Astrocyte (in vitro differentiated cells and primary cell): ENCODE data around the gene MAN1C1. TPM values are rescaled to one million over a fixed set of nuclear protein-coding genes. Genes with fewer than 3 reads are reported as not detected.
A peak's percentile ranks its signal among the peaks of the same experiment; 100 is the strongest.

Experiments used
- DNase-seq: peaks from one replicate; pipeline ENCODE4 v3.0.0-alpha.2; 2010; ENCODE audit warnings: low read depth
- FAIRE-seq: peaks from 2 replicates; lab custom pipeline; 2011; peaks lifted over from hg19 to GRCh38; lab: Jason Lieb, UNC
- H2AFZ ChIP-seq: 2 replicates; pipeline ENCODE4 v1.6.0; 2012; ENCODE audit warnings: low read depth, low read length, inconsistent platforms
- H3K27ac ChIP-seq: 2 replicates; pipeline ENCODE4 v1.5.1; 2011; ENCODE audit warnings: low read depth, low read length, inconsistent platforms
- H3K27me3 ChIP-seq: 2 replicates; pipeline ENCODE4 v1.6.0; 2011; ENCODE audit warnings: low read length, inconsistent platforms; ENCODE audit not compliant: insufficient read depth
- H3K36me3 ChIP-seq: 2 replicates; pipeline ENCODE4 v1.5.1; 2011; ENCODE audit warnings: low read length, inconsistent platforms; ENCODE audit not compliant: insufficient read depth
- H3K4me1 ChIP-seq: 2 replicates; pipeline ENCODE4 v1.5.1; 2011; ENCODE audit warnings: low read length, inconsistent platforms; ENCODE audit not compliant: insufficient read depth
- H3K4me2 ChIP-seq: 2 replicates; pipeline ENCODE4 v1.6.0; 2012; ENCODE audit warnings: low read length, inconsistent platforms
- H3K4me3 ChIP-seq: 2 replicates; pipeline ENCODE4 v1.5.1; 2011; ENCODE audit warnings: low read depth, mild to moderate bottlenecking, low read length, inconsistent platforms; ENCODE audit not compliant: insufficient read depth
- H3K79me2 ChIP-seq: 2 replicates; pipeline ENCODE4 v1.6.0; 2012; ENCODE audit warnings: mild to moderate bottlenecking, low read length, inconsistent platforms; ENCODE audit not compliant: insufficient read depth
- H3K9ac ChIP-seq: 2 replicates; pipeline ENCODE4 v1.6.0; 2012; ENCODE audit warnings: mild to moderate bottlenecking, low read length, inconsistent platforms
- H3K9me3 ChIP-seq: 2 replicates; pipeline ENCODE4 v1.5.1; 2012; ENCODE audit warnings: low read depth, mild to moderate bottlenecking, low read length, inconsistent platforms; ENCODE audit not compliant: insufficient read depth
- H4K20me1 ChIP-seq: 2 replicates; pipeline ENCODE4 v1.6.0; 2012; ENCODE audit warnings: low read length, inconsistent platforms; ENCODE audit not compliant: insufficient read depth
- H3K27ac Mint-ChIP-seq: one replicate; pipeline ENCODE4 v1.8.0; 2021; ENCODE audit warnings: mild to moderate bottlenecking, mixed read lengths; ENCODE audit not compliant: unreplicated experiment
- H3K27me3 Mint-ChIP-seq: one replicate; pipeline ENCODE4 v1.8.0; 2021; ENCODE audit warnings: low read depth, mixed read lengths; ENCODE audit not compliant: unreplicated experiment
- H3K36me3 Mint-ChIP-seq: one replicate; pipeline ENCODE4 v1.8.0; 2021; ENCODE audit warnings: low read depth, mixed read lengths; ENCODE audit not compliant: unreplicated experiment
- H3K4me1 Mint-ChIP-seq: one replicate; pipeline ENCODE4 v1.8.0; 2021; ENCODE audit warnings: low read depth, mixed read lengths; ENCODE audit not compliant: unreplicated experiment
- H3K4me3 Mint-ChIP-seq: one replicate; pipeline ENCODE4 v1.8.0; 2021; ENCODE audit warnings: mild to moderate bottlenecking, moderate library complexity, mixed read lengths; ENCODE audit not compliant: unreplicated experiment
- H3K9me3 Mint-ChIP-seq: one replicate; pipeline ENCODE4 v1.8.0; 2021; ENCODE audit warnings: mild to moderate bottlenecking, mixed read lengths; ENCODE audit not compliant: unreplicated experiment
- CTCF ChIP-seq: IDR thresholded peaks from 2 replicates; pipeline ENCODE4 v1.5.1; 2011; ENCODE audit warnings: low read depth, mild to moderate bottlenecking, inconsistent platforms, low read length, moderate library complexity; ENCODE audit not compliant: insufficient read depth
- EZH2 ChIP-seq: IDR thresholded peaks from 2 replicates; pipeline ENCODE4 v1.6.1; 2012; ENCODE audit warnings: mild to moderate bottlenecking, low read length, inconsistent platforms; ENCODE audit not compliant: insufficient read depth
- total RNA-seq: library from RNA; stranded (reverse); gene quantifications from 2 replicates; pipeline ENCODE4 v1.2.1, GENCODE V29; 2021

MAN1C1 gene
- total RNA-seq, 1 donor from 2014 or later, result 0.86 TPM

GRCh38 chr1:25797939-25798338, 181.3 kb downstream of the MAN1C1 start:
- Histone ChIP-seq H2AFZ (no peak overlapping the region), H3K9ac (no peak overlapping the region), H3K27ac (no peak overlapping the region), H4K20me1 (peaks cover 2% of the 10 kb centered on the region), H3K27me3 (no peaks in the 10 kb centered on the region), H3K4me1 (peaks cover 4% of the 10 kb centered on the region), H3K4me2 (no peak overlapping the region), H3K9me3 (no peaks in the 10 kb centered on the region), H3K36me3 (no peaks in the 10 kb centered on the region), H3K4me3 (no peak overlapping the region), H3K79me2 (peaks cover 15% of the 10 kb centered on the region)
- TF ChIP-seq EZH2 (no peak), CTCF (peak; percentile 16)
- peaks cover 11% of the 10 kb centered on the region for H3K27me3 Mint-ChIP-seq
- H3K4me3 Mint-ChIP-seq, result no peak overlapping the region
- no peak overlapping the region for H3K27ac Mint-ChIP-seq
- no peak for DNase-seq
- no peak for FAIRE-seq
- H3K36me3 Mint-ChIP-seq, result peaks cover 5% of the 10 kb centered on the region
- H3K4me1 Mint-ChIP-seq, result peaks cover 15% of the 10 kb centered on the region
- peaks cover 1% of the 10 kb centered on the region for H3K9me3 Mint-ChIP-seq

GRCh38 chr1:25798666-25799351, 182.2 kb downstream of the MAN1C1 start:
- FAIRE-seq (no peak), DNase-seq (no peak)
- no peak overlapping the region for H3K27ac Mint-ChIP-seq
- no peaks in the 10 kb centered on the region for H3K27me3 ChIP-seq
- H3K9me3 ChIP-seq, result no peaks in the 10 kb centered on the region
- no peak overlapping the region for H3K9ac ChIP-seq
- peak overlapping the region; percentile 40 for H3K4me3 Mint-ChIP-seq
- peaks cover 15% of the 10 kb centered on the region for H3K79me2 ChIP-seq
- H3K36me3 Mint-ChIP-seq, result peaks cover 5% of the 10 kb centered on the region
- no peak overlapping the region for H3K4me3 ChIP-seq
- no peak overlapping the region for H3K27ac ChIP-seq
- peaks cover 15% of the 10 kb centered on the region for H3K4me1 Mint-ChIP-seq
- H3K36me3 ChIP-seq, result no peaks in the 10 kb centered on the region
- no peak overlapping the region for H2AFZ ChIP-seq
- TF ChIP-seq EZH2 (no peak), CTCF (no peak)
- peaks cover 8% of the 10 kb centered on the region for H3K27me3 Mint-ChIP-seq
- no peak overlapping the region for H3K4me2 ChIP-seq
- H3K4me1 ChIP-seq, result peaks cover 4% of the 10 kb centered on the region
- peaks cover 5% of the 10 kb centered on the region for H4K20me1 ChIP-seq
- H3K9me3 Mint-ChIP-seq, result peaks cover 1% of the 10 kb centered on the region

GRCh38 chr1:25799352-25799934, 182.9 kb downstream of the MAN1C1 start:
- peaks cover 16% of the 10 kb centered on the region for H3K4me1 Mint-ChIP-seq
- Histone ChIP-seq H3K9ac (peak overlapping the region; percentile 79), H2AFZ (peak overlapping the region; percentile 96), H3K36me3 (no peaks in the 10 kb centered on the region), H3K4me1 (peaks cover 8% of the 10 kb centered on the region), H3K4me3 (peak overlapping the region; percentile 55), H3K27ac (peak overlapping the region; percentile 51), H3K27me3 (no peaks in the 10 kb centered on the region), H3K4me2 (peak overlapping the region; percentile 85), H3K79me2 (peaks cover 15% of the 10 kb centered on the region), H3K9me3 (no peaks in the 10 kb centered on the region), H4K20me1 (peaks cover 5% of the 10 kb centered on the region)
- peaks cover 6% of the 10 kb centered on the region for H3K36me3 Mint-ChIP-seq
- FAIRE-seq, result no peak
- TF ChIP-seq EZH2 (no peak), CTCF (no peak)
- peaks cover 1% of the 10 kb centered on the region for H3K9me3 Mint-ChIP-seq
- peak overlapping the region; percentile 47 for H3K27ac Mint-ChIP-seq
- no peak for DNase-seq
- peak overlapping the region; percentile 76 for H3K4me3 Mint-ChIP-seq
- peaks cover 6% of the 10 kb centered on the region for H3K27me3 Mint-ChIP-seq
